GM21576 (cell line): ENCODE results near the gene SERPINB1.
"Not testable (repeated sequence)": the region's sequence is repeated elsewhere in the genome, so short reads cannot be mapped to it uniquely, and the experiment has no call there.

ENCODE experiments used
- ATAC-seq: cut with Tn5 transposase; IDR thresholded peaks from one replicate; pipeline ENCODE4 v1.9.1; 2021; ENCODE audit warnings: mild to moderate bottlenecking, moderate library complexity; ENCODE audit not compliant: unreplicated experiment

Gene SERPINB1

GRCh38 chr6:2866171-2866846 is 24.6 kb upstream of the SERPINB1 start:
- peak; percentile 39 for ATAC-seq

- ATAC-seq = no peak
These were observed 24.1 kb upstream of the SERPINB1 start for GRCh38 chr6:2865694-2866151.

- ATAC-seq = no peak
These were observed 23.6 kb upstream of the SERPINB1 start for GRCh38 chr6:2865270-2865669.

GRCh38 chr6:2863901-2864300 is 22.2 kb upstream of the SERPINB1 start:
- no peak for ATAC-seq

GRCh38 chr6:2862712-2863181 is 21.1 kb upstream of the SERPINB1 start:
- ATAC-seq = peak; percentile 45

DNA sequence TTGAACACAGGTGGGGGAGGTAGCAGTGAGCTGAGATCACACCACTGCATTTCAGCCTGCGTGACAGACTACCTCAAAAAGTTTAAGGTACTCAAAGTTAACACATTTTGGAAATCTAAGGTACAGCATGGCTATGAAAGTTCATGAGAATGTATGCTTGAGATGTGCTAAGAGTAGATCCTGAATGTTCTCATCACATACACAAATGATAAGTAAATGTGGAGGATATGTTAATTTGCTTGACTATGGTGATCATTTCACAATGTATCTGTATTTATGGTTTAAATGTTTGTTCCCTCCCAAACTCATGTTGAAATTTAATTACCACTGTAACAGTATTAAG is 20.1 kb upstream of the SERPINB1 start:
- no peak for ATAC-seq

GRCh38 chr6:2861060-2861821 is 19.6 kb upstream of the SERPINB1 start:
- no peak for ATAC-seq

GRCh38 chr6:2860706-2861059 is 19.0 kb upstream of the SERPINB1 start:
- ATAC-seq = not testable (repeated sequence)

GRCh38 chr6:2859798-2860705 is 18.4 kb upstream of the SERPINB1 start:
- not testable (repeated sequence) for ATAC-seq

DNA sequence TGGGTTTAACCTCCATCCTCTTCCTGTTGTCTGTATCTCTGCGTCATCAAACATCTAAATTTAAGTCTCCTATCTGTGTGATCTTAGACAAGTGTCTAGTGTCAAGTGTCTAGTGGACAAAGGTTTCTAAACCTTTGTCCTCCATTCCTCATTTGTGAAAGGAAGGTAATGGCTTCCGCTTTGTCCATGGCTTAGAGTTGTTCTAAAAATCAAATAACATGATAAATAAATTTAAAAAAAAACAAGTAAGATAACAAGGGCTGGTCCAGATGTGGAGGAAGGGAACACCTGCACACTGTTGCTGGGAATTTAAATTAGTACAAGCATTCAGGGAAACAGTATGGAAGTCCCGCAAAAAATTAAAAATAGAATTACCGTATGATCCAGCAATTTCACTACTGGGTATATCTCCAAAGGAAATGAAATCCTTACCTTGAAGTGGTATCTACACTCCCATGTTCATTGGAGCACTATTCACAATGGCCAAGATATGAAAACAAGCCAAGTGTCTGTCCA is 17.6 kb upstream of the SERPINB1 start:
- peak; percentile 21 for ATAC-seq

DNA sequence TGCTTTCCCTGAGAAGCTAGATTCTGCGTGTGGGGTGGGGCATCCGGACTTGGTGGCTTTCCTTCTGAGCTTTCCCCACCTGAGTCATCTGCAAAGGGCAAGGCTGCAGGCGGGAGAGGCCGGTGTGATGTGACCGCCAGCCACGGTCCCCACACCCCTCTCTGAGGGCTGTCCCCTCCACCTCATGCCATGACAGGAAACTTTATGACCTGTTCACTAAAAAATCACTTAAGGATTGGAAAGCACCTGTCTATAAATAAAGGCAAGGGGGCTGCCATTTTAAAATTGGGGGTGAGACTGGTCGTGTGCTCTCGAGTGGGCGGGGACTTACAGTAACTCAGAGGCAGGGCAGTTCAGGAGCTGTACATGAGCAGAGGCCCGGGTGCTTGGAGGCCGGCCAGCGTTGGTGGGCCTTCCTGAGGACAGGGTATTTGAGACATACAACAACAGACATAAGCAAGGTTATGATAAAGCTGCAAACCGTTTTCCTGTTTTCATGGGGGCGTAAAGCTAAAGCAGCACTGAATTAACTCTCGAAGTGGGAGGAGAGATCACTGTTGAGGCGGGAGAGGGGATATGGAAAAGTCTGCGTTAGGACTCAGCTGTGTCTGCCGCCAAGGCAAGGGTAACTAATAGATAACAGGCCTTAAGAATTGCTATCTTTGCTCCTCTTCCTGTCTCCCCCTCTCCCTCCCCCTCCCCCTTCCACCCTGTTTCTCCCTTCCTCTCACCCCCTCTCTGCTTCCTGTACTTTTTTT is 16.1 kb upstream of the SERPINB1 start:
- ATAC-seq = peak; percentile 43

DNA sequence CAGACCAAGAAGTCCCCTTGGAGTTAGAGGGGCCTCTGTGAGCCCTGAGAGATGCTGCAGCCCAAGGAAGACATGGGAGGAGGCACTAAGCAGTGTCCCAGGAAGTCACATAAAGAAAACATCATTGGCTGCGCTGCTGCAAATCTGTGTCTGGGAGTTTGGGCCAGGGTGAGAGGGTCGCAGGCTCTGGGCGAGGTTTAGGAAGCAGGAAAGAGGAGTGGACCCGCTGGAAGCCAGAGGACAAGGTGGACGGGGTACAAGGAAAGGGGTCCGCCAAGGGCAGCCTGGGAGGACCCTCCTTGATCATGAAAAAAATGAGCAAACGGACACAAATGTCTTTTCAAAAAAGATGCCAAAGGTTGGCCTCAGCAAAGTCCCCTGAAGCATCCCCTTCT is 15.5 kb upstream of the SERPINB1 start:
- no peak for ATAC-seq

GRCh38 chr6:2855061-2855519 is 13.4 kb upstream of the SERPINB1 start:
- no peak for ATAC-seq

DNA sequence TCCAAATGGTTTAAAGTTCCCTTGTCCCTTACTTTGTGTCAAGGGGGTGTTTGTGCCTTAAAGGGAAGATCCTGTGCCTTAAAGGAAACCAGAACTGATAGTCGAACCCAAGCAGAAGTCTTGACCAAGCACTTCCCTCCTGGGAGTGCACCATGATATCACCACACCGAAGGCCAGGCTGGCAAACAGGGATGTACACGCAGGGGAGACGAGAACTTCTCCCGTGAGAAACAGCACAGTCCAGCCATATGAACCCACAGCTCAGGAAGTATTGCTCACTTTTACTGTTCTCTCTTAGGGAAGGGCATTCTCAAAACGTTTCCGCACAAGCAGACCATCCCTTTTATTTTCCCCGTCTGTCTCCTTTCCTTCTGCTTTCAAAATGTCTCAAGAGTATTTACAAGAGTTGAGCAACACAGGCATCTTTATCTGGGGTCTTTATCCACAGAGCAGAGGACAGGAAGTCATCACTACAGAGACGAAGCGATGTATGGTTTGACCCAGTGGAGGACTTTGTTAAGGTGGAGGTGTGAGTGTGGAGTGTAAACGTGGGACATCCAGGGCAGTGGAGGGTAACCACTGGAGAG is 12.8 kb upstream of the SERPINB1 start:
- ATAC-seq = no peak

DNA sequence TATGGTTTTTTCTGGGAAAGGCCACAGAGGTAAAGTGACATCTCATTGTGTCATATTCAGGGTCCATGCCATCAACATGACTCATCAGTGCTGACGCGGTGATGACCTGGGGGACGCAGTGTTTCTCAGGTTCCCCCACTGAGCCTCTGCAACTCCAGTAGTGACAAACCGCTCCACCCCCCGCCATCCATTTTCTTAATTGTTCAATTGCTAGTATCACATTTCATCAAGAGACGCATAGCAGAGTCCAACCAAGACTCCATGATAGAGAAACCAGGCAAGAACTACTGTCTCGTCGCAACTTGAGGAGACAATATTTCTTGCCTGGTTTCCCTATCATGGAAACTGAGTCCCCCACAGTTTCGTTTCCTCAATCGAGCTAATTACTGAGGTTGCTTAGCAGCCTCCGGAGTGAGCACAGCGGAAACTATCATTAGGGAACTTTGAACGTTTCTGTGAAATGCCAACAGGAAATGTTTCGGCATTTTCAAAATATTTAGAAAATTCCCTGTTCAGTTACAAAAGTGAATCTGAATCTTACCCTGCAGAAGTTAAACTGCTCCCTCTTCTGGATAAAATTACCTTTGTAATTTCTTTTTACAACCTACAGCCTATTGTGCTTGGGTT is 12.2 kb upstream of the SERPINB1 start:
- no peak for ATAC-seq

- not testable (repeated sequence) for ATAC-seq
These were observed 11.7 kb upstream of the SERPINB1 start for GRCh38 chr6:2853378-2853768.

DNA sequence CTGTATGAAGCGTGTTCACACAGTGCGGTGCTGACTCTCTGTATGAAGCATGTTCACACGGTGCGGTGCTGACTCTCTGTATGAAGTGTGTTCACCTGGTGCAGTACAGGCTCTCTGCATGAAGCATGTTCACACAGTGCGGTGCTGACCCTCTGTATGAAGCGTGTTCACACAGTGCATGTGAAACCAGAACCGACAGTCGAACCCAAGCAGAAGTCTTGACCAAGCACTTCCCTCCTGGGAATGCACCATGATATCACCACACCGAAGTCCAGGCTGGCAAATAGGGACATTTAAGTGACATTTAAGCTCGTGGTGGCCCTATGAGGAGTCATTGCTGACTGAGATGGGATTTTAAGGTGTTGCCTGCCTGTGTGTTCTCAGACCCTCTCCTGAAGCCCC is 11.3 kb upstream of the SERPINB1 start:
- ATAC-seq = no peak

GRCh38 chr6:2852514-2852855 is 10.8 kb upstream of the SERPINB1 start:
- no peak for ATAC-seq

DNA sequence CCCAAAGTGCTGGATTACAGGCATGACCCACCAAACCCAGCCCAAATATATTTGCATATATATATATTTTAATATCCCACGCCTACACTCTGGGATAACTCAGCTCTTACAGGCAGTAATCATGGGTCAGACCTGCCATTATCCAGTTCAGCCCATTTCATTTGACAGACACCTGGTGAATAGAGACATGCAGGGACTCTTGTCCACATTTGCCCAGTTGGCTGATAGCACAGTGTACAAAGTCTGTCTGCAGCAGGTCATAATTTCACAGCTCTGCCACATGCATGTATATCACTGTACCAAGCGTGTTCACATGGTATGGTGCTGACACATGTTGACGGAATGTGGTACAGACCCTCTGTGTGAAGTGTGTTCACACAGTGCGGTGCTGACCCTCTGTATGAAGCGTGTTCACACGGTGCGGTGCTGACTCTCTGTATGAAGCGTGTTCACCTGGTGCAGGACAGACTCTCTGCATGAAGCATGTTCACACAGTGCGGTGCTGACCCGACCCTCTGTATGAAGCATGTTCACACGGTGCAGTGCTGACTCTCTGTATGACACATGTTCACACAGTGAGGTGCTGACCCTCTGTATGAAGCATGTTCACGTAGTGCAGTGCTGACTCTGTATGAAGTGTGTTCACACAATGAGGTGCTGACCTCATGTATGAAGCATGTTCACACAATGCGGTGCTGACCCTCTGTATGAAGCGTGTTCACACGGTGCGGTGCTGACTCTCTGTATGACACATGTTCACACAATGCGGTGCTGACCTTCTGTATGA is 10.3 kb upstream of the SERPINB1 start:
- no peak for ATAC-seq
